Panc1 (cell line): ENCODE results near the gene CHST4. TPM values are rescaled to one million over a fixed set of nuclear protein-coding genes. Genes with fewer than 3 reads are reported as not detected.

Source experiments
- ATAC-seq: fragments of 200-7000 bp; cut with Tn5 transposase; 2 replicates; pipeline ENCODE4 v1.9.1; 2020; ENCODE audit warnings: mild to moderate bottlenecking, moderate library complexity
- BruUV-seq: library from RNA; stranded (reverse); fragments of 400-500 nt; replicated peaks from 2 replicates; lab custom pipeline; 2021; lab: Mats Ljungman, UMichigan
- CTCF ChIA-PET: fragments of 300-600 bp; sonication (Branson Sonifier 250); formaldehyde crosslinking; loops from one replicate; lab custom pipeline; 2022; ENCODE audit warnings: antibody characterized with exemption; lab: Charles Lee
- POLR2A ChIA-PET: fragments of 300-600 bp; sonication (Branson Sonifier 250); formaldehyde crosslinking; loops from one replicate; lab custom pipeline; 2022; ENCODE audit warnings: antibody characterized with exemption; lab: Charles Lee
- DNase-seq: peaks from one replicate; pipeline ENCODE4 v3.0.0-alpha.2; 2010; ENCODE audit warnings: low read depth, low spot score
- H3K27ac ChIP-seq: 2 replicates; pipeline ENCODE4 v1.5.1; 2011; ENCODE audit warnings: mild to moderate bottlenecking, low read length, inconsistent platforms
- H3K27me3 ChIP-seq: fragments of 200-500 bp; sonication (Bioruptor generic); 2 replicates; pipeline ENCODE4 v1.6.0; 2014; ENCODE audit warnings: low read length, inconsistent platforms; ENCODE audit not compliant: control insufficient read depth, insufficient read depth
- H3K36me3 ChIP-seq: fragments of 200-500 bp; sonication (Bioruptor generic); 2 replicates; pipeline ENCODE4 v1.5.1; 2014; ENCODE audit warnings: inconsistent platforms, mild to moderate bottlenecking, low read length, moderate library complexity; ENCODE audit not compliant: control insufficient read depth, insufficient read depth
- H3K4me1 ChIP-seq: 2 replicates; pipeline ENCODE4 v1.5.1; 2011; ENCODE audit warnings: inconsistent platforms, mild to moderate bottlenecking, low read length, moderate library complexity; ENCODE audit not compliant: control insufficient read depth, insufficient read depth
- H3K4me3 ChIP-seq, 2 experiments: 2 replicates each; pipeline ENCODE4 v1.5.1; 2011 to 2012; ENCODE audit warnings: low read depth in 2 of 2, low read length in 2 of 2, mild to moderate bottlenecking in 2 of 2, inconsistent platforms in 1 of 2, moderate library complexity in 1 of 2
- H3K9me3 ChIP-seq: fragments of 200-500 bp; sonication (Bioruptor generic); 2 replicates; pipeline ENCODE4 v1.5.1; 2014; ENCODE audit warnings: low read depth, mild to moderate bottlenecking, inconsistent platforms, low read length, moderate library complexity; ENCODE audit not compliant: control insufficient read depth, insufficient read depth
- POLR2AphosphoS5 ChIP-seq: IDR thresholded peaks from 2 replicates; pipeline ENCODE4 v1.6.1; 2012; ENCODE audit warnings: mild to moderate bottlenecking, low read depth, low read length, moderate library complexity
- REST ChIP-seq, 2 experiments: IDR thresholded peaks; 2 replicates each; pipeline ENCODE4 v1.6.1; 2011 to 2012; ENCODE audit warnings: low read depth in 2 of 2, control low read depth in 1 of 2, low read length in 1 of 2, mild to moderate bottlenecking in 1 of 2, moderate library complexity in 1 of 2; ENCODE audit not compliant: insufficient read depth in 1 of 2
- SIN3A ChIP-seq: IDR thresholded peaks from 2 replicates; pipeline ENCODE4 v1.6.1; 2012; ENCODE audit warnings: low read depth, mild to moderate bottlenecking, low read length, moderate library complexity, borderline replicate concordance; ENCODE audit not compliant: insufficient read depth
- TCF7L2 ChIP-seq: IDR thresholded peaks from 2 replicates; pipeline ENCODE4 v1.6.1; 2011; ENCODE audit warnings: mild to moderate bottlenecking, low read depth, low read length, inconsistent platforms
- in situ Hi-C: cut with HindIII; loops from 2 replicates; pipeline ENCODE4 v1.10.0; 2016; ENCODE audit warnings: low sequenced_read_pairs, low pct_unique_long_range_greater_than_20kb
- intact Hi-C: fragments of 100-400 bp; cut with micrococcal nuclease; formaldehyde crosslinking; loops from one replicate; pipeline ENCODE4 v1.10.0; 2022; ENCODE audit not compliant: unreplicated experiment
- total RNA-seq: library from RNA; stranded (reverse); gene quantifications from one replicate; pipeline ENCODE4 v1.2.1, GENCODE V29; 2021; ENCODE audit not compliant: unreplicated experiment
- TF ChIP-seq, protein P1 (sequence below): fragments of 450-650 bp; IDR thresholded peaks from 2 replicates; pipeline ENCODE4 v1.5.1; 2017; ENCODE audit warnings: mild to moderate bottlenecking

CHST4 gene
- total RNA-seq, 1 experiment from 2014 or later, result 1.1 TPM

DNA sequence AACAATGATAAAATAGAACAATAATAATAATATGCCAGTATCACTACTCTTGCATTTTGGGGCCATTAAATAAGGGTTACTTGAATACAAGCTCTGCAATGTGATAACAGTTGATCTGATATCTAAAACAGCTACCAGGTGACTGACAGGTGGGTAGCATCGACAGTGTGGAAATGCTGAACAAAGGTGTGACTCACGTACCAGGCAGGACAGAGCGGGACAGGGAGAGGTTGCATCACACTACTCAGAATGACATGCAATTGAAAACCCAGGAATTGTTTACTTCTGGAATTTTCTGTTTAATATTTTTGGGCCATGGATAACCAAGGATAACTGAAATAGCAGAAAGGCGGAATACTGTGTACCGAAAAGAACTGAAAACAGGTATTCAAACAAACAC is 21.3 kb upstream of the CHST4 start:
- Histone ChIP-seq H3K4me3 (no peak overlapping the region), H3K36me3 (no peaks in the 10 kb centered on the region), H3K4me1 (no peaks in the 10 kb centered on the region), H3K27me3 (no peaks in the 10 kb centered on the region), H3K9me3 (no peaks in the 10 kb centered on the region), H3K27ac (no peak overlapping the region)
- TF ChIP-seq SIN3A (no peak), REST (IDR thresholded peaks at IDR 0.05; ENCODE audit: insufficient read depth in 1 of 2, low read depth in 2 of 2, low read length in 1 of 2) (no peak), TCF7L2 (no peak), POLR2AphosphoS5 (no peak)
- TF ChIP-seq, protein P1, sequence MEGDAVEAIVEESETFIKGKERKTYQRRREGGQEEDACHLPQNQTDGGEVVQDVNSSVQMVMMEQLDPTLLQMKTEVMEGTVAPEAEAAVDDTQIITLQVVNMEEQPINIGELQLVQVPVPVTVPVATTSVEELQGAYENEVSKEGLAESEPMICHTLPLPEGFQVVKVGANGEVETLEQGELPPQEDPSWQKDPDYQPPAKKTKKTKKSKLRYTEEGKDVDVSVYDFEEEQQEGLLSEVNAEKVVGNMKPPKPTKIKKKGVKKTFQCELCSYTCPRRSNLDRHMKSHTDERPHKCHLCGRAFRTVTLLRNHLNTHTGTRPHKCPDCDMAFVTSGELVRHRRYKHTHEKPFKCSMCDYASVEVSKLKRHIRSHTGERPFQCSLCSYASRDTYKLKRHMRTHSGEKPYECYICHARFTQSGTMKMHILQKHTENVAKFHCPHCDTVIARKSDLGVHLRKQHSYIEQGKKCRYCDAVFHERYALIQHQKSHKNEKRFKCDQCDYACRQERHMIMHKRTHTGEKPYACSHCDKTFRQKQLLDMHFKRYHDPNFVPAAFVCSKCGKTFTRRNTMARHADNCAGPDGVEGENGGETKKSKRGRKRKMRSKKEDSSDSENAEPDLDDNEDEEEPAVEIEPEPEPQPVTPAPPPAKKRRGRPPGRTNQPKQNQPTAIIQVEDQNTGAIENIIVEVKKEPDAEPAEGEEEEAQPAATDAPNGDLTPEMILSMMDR, result no peak
- DNase-seq (no peak), ATAC-seq (no peak)
- POLR2A ChIA-PET, result no interaction called here
- BruUV-seq, result no TSS peak
- CTCF ChIA-PET, result no interaction called here
- intact Hi-C loops (no loop called here), in situ Hi-C loops (no loop called here)

DNA sequence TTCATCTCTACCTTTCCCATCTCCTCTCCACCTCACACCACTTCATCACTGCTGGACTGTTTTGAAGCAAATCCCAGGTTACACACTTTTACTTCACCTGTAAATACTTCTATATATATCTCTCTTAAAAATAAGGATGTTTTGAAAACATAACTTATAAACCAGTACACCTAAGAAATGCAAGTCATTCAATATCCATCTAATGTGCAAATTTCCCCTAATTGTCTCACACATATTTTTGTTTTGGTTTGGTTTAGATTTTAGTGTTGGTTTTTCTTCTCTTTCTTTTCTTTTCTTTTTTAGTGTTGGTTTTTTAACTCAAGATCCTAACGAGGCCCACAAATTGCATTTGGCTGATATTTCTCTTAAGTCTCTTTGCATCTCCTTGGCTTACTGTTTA is 19.2 kb upstream of the CHST4 start:
- in situ Hi-C loops (no loop called here), intact Hi-C loops (no loop called here)
- no peak for ATAC-seq
- DNase-seq, result no peak
- H3K4me1 ChIP-seq, result no peaks in the 10 kb centered on the region
- ChIA-PET POLR2A (no interaction called here), CTCF (interaction anchor here (0.6 kb wide), 1 partner anchor 46 kb away, joined by 4 read pairs; no protein-coding TSS in a partner anchor)
- no peaks in the 10 kb centered on the region for H3K27me3 ChIP-seq
- no peaks in the 10 kb centered on the region for H3K9me3 ChIP-seq
- no peaks in the 10 kb centered on the region for H3K36me3 ChIP-seq
- H3K4me3 ChIP-seq, result no peak overlapping the region
- no peak overlapping the region for H3K27ac ChIP-seq
- no peak for TF ChIP-seq TCF7L2
- TF ChIP-seq POLR2AphosphoS5, result no peak
- TF ChIP-seq, protein P1, result no peak
- TF ChIP-seq REST (IDR thresholded peaks at IDR 0.05; ENCODE audit: insufficient read depth in 1 of 2, low read depth in 2 of 2, low read length in 1 of 2), result no peak
- no peak for TF ChIP-seq SIN3A
- BruUV-seq, result no TSS peak
